Measurements from ENCODE around the gene BOD1L1.

BOD1L1 gene

GRCh38 chr4:13544606-13545393 is 82.7 kb downstream of the BOD1L1 start:
- peaks cover 84% of the 10 kb centered on the region for H3K27me3 ChIP-seq (ENCODE audit: insufficient read depth, low read length)
- peak overlapping the region; percentile 84 for H2AFZ ChIP-seq (ENCODE audit: low read length, unreplicated experiment)
- H3K79me2 ChIP-seq (ENCODE audit: control insufficient read depth, insufficient read depth, low read length, unreplicated experiment) = no peaks in the 10 kb centered on the region
- H3K4me3 ChIP-seq (ENCODE audit: low read depth, low read length) = peak overlapping the region; percentile 76
- no peak overlapping the region for H3K27ac ChIP-seq (ENCODE audit: low read depth, low read length)
- H3K36me3 ChIP-seq (ENCODE audit: insufficient read depth, low read length) = no peaks in the 10 kb centered on the region
- no peaks in the 10 kb centered on the region for H3K4me1 ChIP-seq (ENCODE audit: control insufficient read depth, insufficient read depth, low read length, unreplicated experiment)

- peaks cover 87% of the 10 kb centered on the region for H3K27me3 ChIP-seq (ENCODE audit: insufficient read depth, low read length)
- no peak within 1 kb of the TSS for H3K27ac ChIP-seq (ENCODE audit: low read depth, low read length)
- peak within 1 kb of the TSS; percentile 84 for H2AFZ ChIP-seq (ENCODE audit: low read length, unreplicated experiment)
These were observed 83.5 kb downstream of the BOD1L1 start, which contains the start of gene NKX3-2 for GRCh38 chr4:13543839-13544605. TSS of gene NKX3-2 (minus strand) at chr4:13544508. CDS start at chr4:13544414, 94 bp downstream.

GRCh38 chr4:13543032-13543838 is 84.3 kb downstream of the BOD1L1 start:
- H3K36me3 ChIP-seq (ENCODE audit: insufficient read depth, low read length) = no peaks in the 10 kb centered on the region
- no peak overlapping the region for H2AFZ ChIP-seq (ENCODE audit: low read length, unreplicated experiment)
- no peak overlapping the region for H3K27ac ChIP-seq (ENCODE audit: low read depth, low read length)
- no peaks in the 10 kb centered on the region for H3K79me2 ChIP-seq (ENCODE audit: control insufficient read depth, insufficient read depth, low read length, unreplicated experiment)
- peak overlapping the region; percentile 76 for H3K4me3 ChIP-seq (ENCODE audit: low read depth, low read length)
- no peaks in the 10 kb centered on the region for H3K4me1 ChIP-seq (ENCODE audit: control insufficient read depth, insufficient read depth, low read length, unreplicated experiment)
- H3K27me3 ChIP-seq (ENCODE audit: insufficient read depth, low read length) = peaks cover 88% of the 10 kb centered on the region

More at GRCh38 chr4:13543839-13544605, 83.5 kb downstream of the BOD1L1 start, which contains the start of gene NKX3-2:
- Histone ChIP-seq H3K79me2 (ENCODE audit: control insufficient read depth, insufficient read depth, low read length, unreplicated experiment) (no peaks in the 10 kb centered on the region), H3K4me3 (ENCODE audit: low read depth, low read length) (peak within 1 kb of the TSS; percentile 76), H3K36me3 (ENCODE audit: insufficient read depth, low read length) (no peaks in the 10 kb centered on the region), H3K4me1 (ENCODE audit: control insufficient read depth, insufficient read depth, low read length, unreplicated experiment) (no peaks in the 10 kb centered on the region)

GRCh38 chr4:13542577-13543031 is 84.9 kb downstream of the BOD1L1 start:
- H3K27me3 ChIP-seq (ENCODE audit: insufficient read depth, low read length) = peaks cover 91% of the 10 kb centered on the region

GRCh38 chr4:13541720-13542576 is 85.6 kb downstream of the BOD1L1 start:
- Histone ChIP-seq H3K4me1 (ENCODE audit: control insufficient read depth, insufficient read depth, low read length, unreplicated experiment) (no peaks in the 10 kb centered on the region), H3K27ac (ENCODE audit: low read depth, low read length) (no peak overlapping the region), H2AFZ (ENCODE audit: low read length, unreplicated experiment) (no peak overlapping the region), H3K27me3 (ENCODE audit: insufficient read depth, low read length) (peaks cover 91% of the 10 kb centered on the region), H3K79me2 (ENCODE audit: control insufficient read depth, insufficient read depth, low read length, unreplicated experiment) (no peaks in the 10 kb centered on the region), H3K36me3 (ENCODE audit: insufficient read depth, low read length) (no peaks in the 10 kb centered on the region), H3K4me3 (ENCODE audit: low read depth, low read length) (peak overlapping the region; percentile 27; the same call in 1 of the 2 replicates)

More at GRCh38 chr4:13542577-13543031, 84.9 kb downstream of the BOD1L1 start:
- Histone ChIP-seq H2AFZ (ENCODE audit: low read length, unreplicated experiment) (no peak overlapping the region), H3K4me1 (ENCODE audit: control insufficient read depth, insufficient read depth, low read length, unreplicated experiment) (no peaks in the 10 kb centered on the region), H3K79me2 (ENCODE audit: control insufficient read depth, insufficient read depth, low read length, unreplicated experiment) (no peaks in the 10 kb centered on the region), H3K4me3 (ENCODE audit: low read depth, low read length) (no peak overlapping the region), H3K36me3 (ENCODE audit: insufficient read depth, low read length) (no peaks in the 10 kb centered on the region), H3K27ac (ENCODE audit: low read depth, low read length) (no peak overlapping the region)

GRCh38 chr4:13541176-13541604 is 86.3 kb downstream of the BOD1L1 start:
- Histone ChIP-seq H2AFZ (ENCODE audit: low read length, unreplicated experiment) (no peak overlapping the region), H3K4me3 (ENCODE audit: low read depth, low read length) (no peak overlapping the region), H3K79me2 (ENCODE audit: control insufficient read depth, insufficient read depth, low read length, unreplicated experiment) (no peaks in the 10 kb centered on the region), H3K27ac (ENCODE audit: low read depth, low read length) (no peak overlapping the region), H3K27me3 (ENCODE audit: insufficient read depth, low read length) (peaks cover 91% of the 10 kb centered on the region), H3K36me3 (ENCODE audit: insufficient read depth, low read length) (no peaks in the 10 kb centered on the region), H3K4me1 (ENCODE audit: control insufficient read depth, insufficient read depth, low read length, unreplicated experiment) (no peaks in the 10 kb centered on the region)

GRCh38 chr4:13540446-13541175 is 86.9 kb downstream of the BOD1L1 start:
- no peak overlapping the region for H3K27ac ChIP-seq (ENCODE audit: low read depth, low read length)
- H3K36me3 ChIP-seq (ENCODE audit: insufficient read depth, low read length) = no peaks in the 10 kb centered on the region
- no peak overlapping the region for H2AFZ ChIP-seq (ENCODE audit: low read length, unreplicated experiment)
- H3K27me3 ChIP-seq (ENCODE audit: insufficient read depth, low read length) = peaks cover 91% of the 10 kb centered on the region
- no peaks in the 10 kb centered on the region for H3K79me2 ChIP-seq (ENCODE audit: control insufficient read depth, insufficient read depth, low read length, unreplicated experiment)
- H3K4me3 ChIP-seq (ENCODE audit: low read depth, low read length) = no peak overlapping the region
- no peaks in the 10 kb centered on the region for H3K4me1 ChIP-seq (ENCODE audit: control insufficient read depth, insufficient read depth, low read length, unreplicated experiment)

GRCh38 chr4:13539619-13540445 is 87.7 kb downstream of the BOD1L1 start:
- H2AFZ ChIP-seq (ENCODE audit: low read length, unreplicated experiment) = no peak overlapping the region
- peaks cover 94% of the 10 kb centered on the region for H3K27me3 ChIP-seq (ENCODE audit: insufficient read depth, low read length)
- H3K36me3 ChIP-seq (ENCODE audit: insufficient read depth, low read length) = no peaks in the 10 kb centered on the region
- H3K4me3 ChIP-seq (ENCODE audit: low read depth, low read length) = 0 out of 2 replicates have a peak overlapping the region, but pooled peaks have one; percentile 40
- no peaks in the 10 kb centered on the region for H3K79me2 ChIP-seq (ENCODE audit: control insufficient read depth, insufficient read depth, low read length, unreplicated experiment)
- no peak overlapping the region for H3K27ac ChIP-seq (ENCODE audit: low read depth, low read length)
- no peaks in the 10 kb centered on the region for H3K4me1 ChIP-seq (ENCODE audit: control insufficient read depth, insufficient read depth, low read length, unreplicated experiment)

Measured in ACC112 (cell line).